HCT116 (cell line): ENCODE measurements around the gene GOLGA7B. TPM values are rescaled to one million over a fixed set of nuclear protein-coding genes. Genes with fewer than 3 reads are reported as not detected.

Experiments
- ATAC-seq: fragments of 200-7000 bp; cut with Tn5 transposase; 2 replicates; pipeline ENCODE4 v1.9.1; 2020; ENCODE audit warnings: mild to moderate bottlenecking, moderate library complexity
- BruUV-seq: library from RNA; stranded (reverse); fragments of 400-500 nt; replicated peaks from 2 replicates; lab custom pipeline; 2021; lab: Mats Ljungman, UMichigan
- CTCF ChIA-PET: fragments of 300-600 bp; sonication (Branson Sonifier 250); formaldehyde crosslinking; loops from one replicate; lab custom pipeline; 2021; ENCODE audit warnings: antibody characterized with exemption; lab: Charles Lee
- POLR2A ChIA-PET: fragments of 300-600, 350-600 bp; sonication (Branson Sonifier 250); formaldehyde crosslinking; loops from one replicate; lab custom pipeline; 2021; ENCODE audit warnings: antibody characterized with exemption; lab: Charles Lee
- RAD21 ChIA-PET, 2 experiments: fragments of 300-600 bp; sonication (Branson Sonifier 250); formaldehyde crosslinking; loops; one replicate each; lab custom pipeline; 2023; ENCODE audit warnings: low total read pairs in 2 of 2; ENCODE audit not compliant: uncharacterized antibody in 2 of 2, unreplicated experiment in 2 of 2, low non-redundant PET in 1 of 2; lab: Charles Lee
- DNase-seq: peaks from one replicate; pipeline ENCODE4 v3.0.0-alpha.2; 2010; ENCODE audit warnings: low read depth, low spot score
- H2AFZ ChIP-seq: fragments of 200-600 bp; shearing (Covaris generic), sonication (generic); 2 replicates; pipeline ENCODE4 v1.6.1; 2017; ENCODE audit warnings: low read depth, mixed run types, mixed read lengths, antibody characterized with exemption, low read length; ENCODE audit not compliant: poor library complexity, severe bottlenecking
- H3K27ac ChIP-seq: 2 replicates; pipeline ENCODE4 v1.5.1; 2012; ENCODE audit warnings: low read depth, low read length
- H3K27me3 ChIP-seq: fragments of 200-600 bp; sonication (generic); 2 replicates; pipeline ENCODE4 v1.6.1; 2016; ENCODE audit warnings: mixed run types, low read length, mixed read lengths; ENCODE audit not compliant: insufficient read depth
- H3K36me3 ChIP-seq, 2 experiments: fragments of 200-500 bp in 1 of 2; fragments of 200-600 bp in 1 of 2; sonication (Bioruptor generic) in 1 of 2; sonication (generic) in 1 of 2; 2 replicates each; pipeline versions ENCODE4 v1.5.1 to v1.6.1; 2014 to 2016; ENCODE audit warnings: low read length in 2 of 2, inconsistent platforms in 1 of 2, mixed read lengths in 1 of 2, mixed run types in 1 of 2; ENCODE audit not compliant: insufficient read depth in 2 of 2, control insufficient read depth in 1 of 2
- H3K4me1 ChIP-seq, 2 experiments: fragments of 200-600 bp in 1 of 2; sonication (generic) in 1 of 2; 2 replicates each; pipeline versions ENCODE4 v1.5.1 to v1.6.1; 2012 to 2017; ENCODE audit warnings: low read length in 2 of 2, inconsistent platforms in 1 of 2, mild to moderate bottlenecking in 1 of 2, mixed read lengths in 1 of 2, mixed run types in 1 of 2, moderate library complexity in 1 of 2; ENCODE audit not compliant: insufficient read depth in 2 of 2, control insufficient read depth in 1 of 2
- H3K4me2 ChIP-seq: fragments of 200-600 bp; sonication (generic); 2 replicates; pipeline ENCODE4 v1.6.1; 2017; ENCODE audit warnings: mixed run types, low read length, mixed read lengths
- H3K4me3 ChIP-seq, 2 experiments: fragments of 200-600 bp in 1 of 2; sonication (generic) in 1 of 2; replicated peaks in 1 of 2; 2 replicates each; pipeline ENCODE4 v1.5.1; 2011 to 2016; ENCODE audit warnings: low read length in 2 of 2, control low read depth in 1 of 2, low read depth in 1 of 2, mild to moderate bottlenecking in 1 of 2, mixed read lengths in 1 of 2, mixed run types in 1 of 2
- H3K79me2 ChIP-seq: fragments of 200-600 bp; sonication (generic); 2 replicates; pipeline ENCODE4 v1.6.1; 2017; ENCODE audit warnings: mild to moderate bottlenecking, mixed run types, low read length, moderate library complexity, mixed read lengths; ENCODE audit not compliant: insufficient read depth
- H3K9ac ChIP-seq: fragments of 200-600 bp; sonication (generic); 2 replicates; pipeline ENCODE4 v1.6.1; 2016; ENCODE audit warnings: low read length, mixed read lengths
- H3K9me2 ChIP-seq: fragments of 200-600 bp; sonication (generic), shearing (Covaris generic); 2 replicates; pipeline ENCODE4 v1.6.1; 2017; ENCODE audit warnings: mixed run types, mild to moderate bottlenecking, moderate library complexity; ENCODE audit not compliant: insufficient read depth
- H3K9me3 ChIP-seq, 2 experiments: fragments of 200-500 bp in 1 of 2; fragments of 200-600 bp in 1 of 2; sonication (Bioruptor generic) in 1 of 2; sonication (generic) in 1 of 2; 2 replicates each; pipeline ENCODE4 v1.6.1; 2014 to 2017; ENCODE audit warnings: low read length in 2 of 2, mixed read lengths in 2 of 2, inconsistent platforms in 1 of 2, low read depth in 1 of 2, mild to moderate bottlenecking in 1 of 2, mixed run types in 1 of 2, moderate library complexity in 1 of 2; ENCODE audit not compliant: control insufficient read depth in 1 of 2, insufficient read depth in 1 of 2
- H4K20me1 ChIP-seq: fragments of 200-600 bp; sonication (generic), shearing (Covaris generic); 2 replicates; pipeline ENCODE4 v1.6.1; 2017; ENCODE audit warnings: mixed run types, mild to moderate bottlenecking, moderate library complexity; ENCODE audit not compliant: insufficient read depth
- CEBPB ChIP-seq: IDR thresholded peaks from 2 replicates; pipeline ENCODE4 v1.6.1; 2012; ENCODE audit warnings: low read depth
- EGR1 ChIP-seq: IDR thresholded peaks from 2 replicates; pipeline ENCODE4 v1.6.1; 2012; ENCODE audit warnings: low read depth
- ELF1 ChIP-seq: IDR thresholded peaks from 2 replicates; pipeline ENCODE4 v1.6.1; 2012; ENCODE audit warnings: low read depth, borderline replicate concordance
- POLR2A ChIP-seq: IDR thresholded peaks from 2 replicates; pipeline ENCODE4 v1.7.0; 2011; ENCODE audit warnings: borderline replicate concordance; ENCODE audit not compliant: insufficient read depth, insufficient read length; ENCODE audit errors: extremely low read depth
- POLR2AphosphoS5 ChIP-seq: IDR thresholded peaks from 2 replicates; pipeline ENCODE4 v1.6.1; 2011; ENCODE audit warnings: mild to moderate bottlenecking, low read depth, low read length, moderate library complexity
- REST ChIP-seq: IDR thresholded peaks from 2 replicates; pipeline ENCODE4 v1.6.1; 2012; ENCODE audit warnings: low read depth
- SP1 ChIP-seq: IDR thresholded peaks from 2 replicates; pipeline ENCODE4 v1.6.1; 2012; ENCODE audit warnings: low read depth
- SRF ChIP-seq: IDR thresholded peaks from 2 replicates; pipeline ENCODE4 v1.6.1; 2012; ENCODE audit warnings: low read depth
- ZFX ChIP-seq: fragments of 450-650 bp; IDR thresholded peaks from 2 replicates; pipeline ENCODE4 v1.6.1; 2017
- ZNF274 ChIP-seq: fragments of 200-500 bp; sonication (Bioruptor generic); IDR thresholded peaks from 2 replicates; pipeline ENCODE4 v1.6.1; 2014; ENCODE audit warnings: mild to moderate bottlenecking, low read depth, low read length, inconsistent platforms
- intact Hi-C: fragments of 100-400 bp; cut with micrococcal nuclease; formaldehyde crosslinking; loops from 2 replicates; pipeline ENCODE4 v1.10.0; 2022
- total RNA-seq: library from RNA; stranded (reverse); gene quantifications from one replicate; pipeline ENCODE4 v1.2.1, GENCODE V29; 2021; ENCODE audit not compliant: unreplicated experiment
- TF ChIP-seq, protein P1 (sequence below), 3 experiments: fragments of 200-600 bp in 1 of 3; sonication (generic) in 1 of 3; IDR thresholded peaks in 2 of 3; conservative IDR thresholded peaks in 1 of 3; 2 replicates each; pipeline ENCODE4 v1.5.1; 2012 to 2017; ENCODE audit warnings: low read depth in 2 of 3, low read length in 2 of 3, antibody characterized with exemption in 1 of 3, borderline replicate concordance in 1 of 3, control low read depth in 1 of 3, mild to moderate bottlenecking in 1 of 3, mixed read lengths in 1 of 3, mixed run types in 1 of 3, moderate library complexity in 1 of 3; ENCODE audit not compliant: insufficient read depth in 1 of 3

GOLGA7B gene
- total RNA-seq, 1 experiment from 2014 or later = 1.0 TPM

DNA sequence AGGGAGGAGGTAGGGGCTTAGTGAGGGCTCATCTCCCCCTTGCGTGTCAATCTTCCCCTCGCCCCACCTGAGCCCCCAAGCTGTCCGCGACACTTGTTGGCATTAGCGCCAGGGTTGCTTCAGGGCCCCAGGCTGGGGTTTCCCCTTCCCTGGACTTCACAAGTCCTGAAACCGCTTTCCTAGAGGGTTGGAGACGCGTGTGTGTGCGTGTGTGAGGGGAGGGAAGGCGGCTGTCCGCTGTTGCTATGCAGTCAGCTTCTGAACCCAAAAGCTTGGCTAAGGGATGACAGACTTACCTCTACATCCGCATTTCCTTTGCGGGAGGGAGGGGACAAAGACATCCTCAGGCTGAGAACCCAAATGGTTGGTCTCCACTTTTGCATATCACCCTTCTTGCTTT, 803 bp downstream of the GOLGA7B start:
- Histone ChIP-seq H3K79me2 (no peaks in the 10 kb centered on the region), H3K4me1 (peaks cover 4 to 21% of the 10 kb centered on the region in 2 experiments; a peak in 2 of 4 replicates), H3K9me2 (no peaks in the 10 kb centered on the region), H3K27ac (no peak overlapping the region), H3K9me3 (no peaks in the 10 kb centered on the region), H3K4me2 (peak overlapping the region; percentile 64), H3K27me3 (peaks cover 7% of the 10 kb centered on the region; the same call in 1 of the 2 replicates), H3K36me3 (no peaks in the 10 kb centered on the region), H3K4me3 (peak overlapping the region in 1 of 2 experiments; percentile 20; a peak in 2 of 4 replicates), H4K20me1 (no peaks in the 10 kb centered on the region), H2AFZ (no peak overlapping the region), H3K9ac (no peak overlapping the region)
- ChIA-PET POLR2A (no interaction called here), CTCF (no interaction called here), RAD21 (no interaction called here)
- no TSS peak for BruUV-seq
- no peak for ATAC-seq
- intact Hi-C loops = no loop called here
- DNase-seq = no peak
- TF ChIP-seq EGR1 = no peak
- TF ChIP-seq, protein P1, sequence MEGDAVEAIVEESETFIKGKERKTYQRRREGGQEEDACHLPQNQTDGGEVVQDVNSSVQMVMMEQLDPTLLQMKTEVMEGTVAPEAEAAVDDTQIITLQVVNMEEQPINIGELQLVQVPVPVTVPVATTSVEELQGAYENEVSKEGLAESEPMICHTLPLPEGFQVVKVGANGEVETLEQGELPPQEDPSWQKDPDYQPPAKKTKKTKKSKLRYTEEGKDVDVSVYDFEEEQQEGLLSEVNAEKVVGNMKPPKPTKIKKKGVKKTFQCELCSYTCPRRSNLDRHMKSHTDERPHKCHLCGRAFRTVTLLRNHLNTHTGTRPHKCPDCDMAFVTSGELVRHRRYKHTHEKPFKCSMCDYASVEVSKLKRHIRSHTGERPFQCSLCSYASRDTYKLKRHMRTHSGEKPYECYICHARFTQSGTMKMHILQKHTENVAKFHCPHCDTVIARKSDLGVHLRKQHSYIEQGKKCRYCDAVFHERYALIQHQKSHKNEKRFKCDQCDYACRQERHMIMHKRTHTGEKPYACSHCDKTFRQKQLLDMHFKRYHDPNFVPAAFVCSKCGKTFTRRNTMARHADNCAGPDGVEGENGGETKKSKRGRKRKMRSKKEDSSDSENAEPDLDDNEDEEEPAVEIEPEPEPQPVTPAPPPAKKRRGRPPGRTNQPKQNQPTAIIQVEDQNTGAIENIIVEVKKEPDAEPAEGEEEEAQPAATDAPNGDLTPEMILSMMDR (IDR thresholded peaks at IDR 0.05 in 2 of 3, conservative IDR thresholded peaks at IDR 0.05 in 1 of 3; ENCODE audit: borderline replicate concordance in 1 of 3, insufficient read depth in 1 of 3, low read depth in 2 of 3, low read length in 2 of 3) = no peak
- no peak for TF ChIP-seq POLR2AphosphoS5
- TF ChIP-seq SP1 = no peak

GRCh38 chr10:97851341-97852001, 1.8 kb downstream of the GOLGA7B start:
- Histone ChIP-seq H3K9me2 (no peaks in the 10 kb centered on the region), H4K20me1 (no peaks in the 10 kb centered on the region), H3K27me3 (peaks cover 7% of the 10 kb centered on the region; the same call in 1 of the 2 replicates), H3K4me1 (peaks cover 4 to 21% of the 10 kb centered on the region in 2 experiments; a peak in 2 of 4 replicates), H3K4me2 (no peak overlapping the region), H3K4me3 (no peak overlapping the region), H2AFZ (no peak overlapping the region), H3K9me3 (no peaks in the 10 kb centered on the region), H3K9ac (no peak overlapping the region), H3K36me3 (no peaks in the 10 kb centered on the region), H3K79me2 (no peaks in the 10 kb centered on the region), H3K27ac (no peak overlapping the region)
- no peak for DNase-seq
- BruUV-seq = no TSS peak
- ChIA-PET POLR2A (no interaction called here), RAD21 (no interaction called here), CTCF (no interaction called here)
- intact Hi-C loops = no loop called here
- ATAC-seq = no peak
- TF ChIP-seq ELF1 (no peak), POLR2A (no peak), ZFX (no peak), ZNF274 (no peak), REST (no peak), SRF (no peak), CEBPB (no peak)
- TF ChIP-seq, protein P1 (IDR thresholded peaks at IDR 0.05 in 2 of 3, conservative IDR thresholded peaks at IDR 0.05 in 1 of 3; ENCODE audit: borderline replicate concordance in 1 of 3, insufficient read depth in 1 of 3, low read depth in 2 of 3, low read length in 2 of 3) = no peak
